SH-SY5Y (cell line): ENCODE data around the gene CLMN.

ENCODE experiments used
- GATA2 ChIP-seq: IDR thresholded peaks from 2 replicates; pipeline ENCODE4 v1.6.1; 2011; ENCODE audit warnings: mild to moderate bottlenecking, low read depth, low read length
- GATA3 ChIP-seq: IDR thresholded peaks from 2 replicates; pipeline ENCODE4 v1.6.1; 2011; ENCODE audit warnings: low read depth, mild to moderate bottlenecking, low read length, moderate library complexity

Gene CLMN

DNA sequence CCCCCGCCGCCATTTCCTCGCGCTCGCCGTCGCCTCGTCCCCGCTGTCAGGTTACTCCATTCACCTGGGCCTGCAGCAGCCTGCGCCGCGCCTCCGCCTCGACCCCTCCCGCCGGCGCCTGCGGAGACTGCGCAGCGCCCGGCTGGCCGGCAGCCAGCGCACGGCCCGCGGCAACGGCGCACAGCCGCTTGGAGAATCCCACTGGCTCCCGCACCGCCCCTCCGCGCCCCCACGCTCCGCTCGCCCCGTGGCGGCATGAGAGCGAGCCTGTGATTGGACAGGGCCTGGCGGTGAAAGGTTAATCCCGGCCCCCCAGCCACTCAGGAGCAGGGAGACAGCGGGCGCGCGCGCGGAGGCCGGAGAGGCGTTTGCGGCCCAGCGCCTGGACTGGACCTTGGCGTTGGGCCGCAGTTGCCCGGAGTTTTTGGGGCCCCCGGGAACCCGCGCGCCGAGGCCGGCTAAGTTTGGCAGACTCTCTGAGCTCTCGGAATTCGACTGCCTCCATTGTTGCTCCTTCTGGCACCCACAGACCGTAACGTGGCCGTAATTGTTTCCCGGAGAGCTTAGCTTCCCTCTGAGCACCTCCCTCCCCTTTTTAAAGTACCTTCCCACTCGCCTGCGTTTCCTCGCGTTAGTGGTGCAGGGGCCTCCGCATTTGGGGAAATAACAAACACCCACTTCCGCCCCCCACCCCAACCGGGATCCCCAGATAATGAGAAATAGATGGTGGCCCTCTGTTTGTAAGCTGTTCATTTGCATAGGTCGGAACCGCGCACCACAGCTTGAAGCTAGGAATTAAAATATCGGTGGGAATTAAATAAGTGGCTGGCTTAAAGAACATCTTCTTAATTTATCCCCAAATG lies 162.2 kb downstream of the CLMN start, which contains the start of gene DICER1:
TSS of gene DICER1 (minus strand) at position 203 of the 863 bp plus-strand sequence. CDS start 24,071 bp downstream, outside the sequence.
- TF ChIP-seq GATA3 (no peak), GATA2 (no peak; the same call in 1 of the 2 replicates)

- TF ChIP-seq GATA2: no peak
- TF ChIP-seq GATA3: no peak
Observed at GRCh38 chr14:95157048-95157326, 162.7 kb downstream of the CLMN start.

DNA sequence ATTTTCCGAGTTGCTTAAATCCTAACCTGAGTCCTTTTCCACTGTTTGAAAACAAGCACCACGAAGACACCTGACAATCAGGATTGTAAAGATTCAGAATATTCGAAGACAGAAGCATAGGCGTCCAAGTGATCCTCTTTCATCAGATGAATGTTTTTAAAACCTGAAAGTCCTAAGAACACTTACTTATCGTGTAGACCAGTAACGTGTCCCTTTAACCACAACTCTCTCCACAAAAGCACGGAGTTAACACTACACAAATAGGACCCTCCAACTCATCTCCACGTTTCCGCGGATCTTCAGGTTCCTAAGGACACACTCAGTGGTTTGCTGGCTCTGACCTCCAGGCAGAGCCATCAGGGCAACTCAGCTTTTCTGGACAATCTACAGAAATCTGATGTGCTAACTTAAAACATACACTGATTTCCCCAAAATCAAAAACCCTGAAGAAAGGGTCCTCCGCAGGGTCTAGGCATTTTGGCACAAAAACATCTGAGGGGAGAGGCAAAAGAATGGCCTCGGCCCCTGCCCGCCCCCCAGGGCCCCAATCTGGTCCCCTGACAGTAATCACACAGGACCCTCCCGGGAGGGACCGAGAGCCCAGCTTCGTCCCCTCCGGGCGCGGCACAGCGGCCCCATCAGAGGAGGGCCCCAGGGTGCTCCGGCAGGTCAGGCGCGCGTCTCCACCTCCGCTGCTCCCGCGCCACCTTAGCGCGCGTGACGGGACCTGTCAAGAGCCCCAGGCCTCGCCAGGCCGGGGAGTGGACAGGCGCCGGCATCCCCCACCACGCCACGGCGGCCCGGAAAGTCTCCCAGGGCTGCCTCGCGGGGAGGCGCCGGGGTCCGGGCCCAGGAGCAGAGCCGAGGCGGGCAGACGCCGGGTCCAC lies 163.3 kb downstream of the CLMN start:
- TF ChIP-seq GATA3 (no peak), GATA2 (no peak)

GRCh38 chr14:95155045-95155444 lies 164.7 kb downstream of the CLMN start:
- TF ChIP-seq GATA3 (no peak), GATA2 (no peak)

DNA sequence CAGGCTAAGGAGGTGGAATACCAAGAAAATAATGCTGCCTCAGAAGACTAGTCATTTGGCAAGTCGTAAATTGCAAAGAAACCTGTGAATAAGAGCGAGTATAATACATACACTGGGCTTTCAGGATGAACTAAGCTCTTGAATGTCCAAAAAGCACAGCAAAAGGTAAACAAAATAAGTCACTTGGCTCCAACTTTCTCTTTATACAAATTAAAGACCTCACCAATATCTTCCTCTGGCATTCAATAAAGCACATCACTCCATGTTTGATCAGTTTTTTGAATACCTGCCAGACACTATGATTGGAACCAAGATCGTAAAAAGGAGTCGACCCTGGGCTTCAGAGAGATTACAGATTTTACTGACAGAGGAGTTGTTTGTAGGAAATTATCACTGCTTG lies 165.8 kb downstream of the CLMN start:
- no peak for TF ChIP-seq GATA3
- TF ChIP-seq GATA2: no peak

DNA sequence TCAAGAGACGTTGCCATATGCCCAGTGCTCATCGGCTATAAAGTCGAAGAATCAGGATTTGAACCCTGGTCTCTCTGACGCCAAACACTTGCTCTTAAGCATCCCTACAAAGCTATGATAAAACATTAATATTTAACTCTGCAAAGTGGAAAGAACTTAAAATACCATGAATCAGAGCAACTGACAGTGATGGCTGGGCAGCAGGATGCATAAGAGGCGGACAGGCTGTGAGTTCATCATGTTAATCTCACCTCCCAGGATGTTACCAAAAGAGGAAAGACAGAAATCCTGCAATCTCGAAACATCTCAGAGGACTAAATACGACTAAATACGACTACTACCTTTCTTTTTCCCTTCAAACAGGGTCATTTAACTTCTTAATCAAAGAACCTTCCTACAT lies 168.1 kb downstream of the CLMN start:
- TF ChIP-seq GATA2 (no peak), GATA3 (no peak)

DNA sequence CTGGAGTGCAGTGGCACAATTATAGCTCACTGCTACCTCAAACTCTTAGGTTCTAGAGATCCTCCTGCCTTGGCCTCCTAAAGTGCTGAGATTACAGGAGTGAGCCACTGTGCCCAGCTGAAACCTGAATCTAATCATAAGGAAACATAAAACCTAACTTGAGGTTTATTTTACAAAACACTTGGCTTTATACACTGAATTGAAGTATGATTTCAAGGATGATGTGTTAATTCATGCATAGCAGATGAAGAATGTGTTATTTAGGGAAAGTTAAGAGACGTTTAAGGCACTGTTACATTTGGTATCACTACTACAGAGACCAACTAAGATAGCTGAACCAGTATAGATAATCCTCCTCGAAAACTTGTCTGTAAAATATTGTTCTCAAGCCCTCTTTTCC lies 168.8 kb downstream of the CLMN start:
- TF ChIP-seq GATA3 (no peak), GATA2 (no peak)

- TF ChIP-seq GATA2: no peak
- TF ChIP-seq GATA3: no peak
Observed at GRCh38 chr14:95149441-95149840, 170.3 kb downstream of the CLMN start.

DNA sequence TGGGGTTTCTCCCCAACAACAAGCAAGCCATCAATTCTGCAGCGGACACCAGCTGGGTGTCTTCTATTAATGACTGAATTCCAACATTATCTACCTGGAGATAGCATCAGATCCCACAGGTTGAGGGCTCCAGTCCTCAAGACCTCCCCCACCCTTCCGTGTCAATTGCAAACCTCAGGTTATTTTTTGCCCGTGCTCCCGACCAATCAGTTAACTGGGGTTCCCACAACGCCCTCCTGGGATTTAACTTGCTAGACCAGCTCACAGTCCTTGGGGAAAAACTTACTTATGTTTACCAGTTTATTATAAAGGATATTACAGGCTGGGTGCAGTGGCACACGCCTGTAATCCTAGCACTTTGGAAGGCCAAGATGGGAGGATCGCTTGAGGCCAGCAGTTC lies 172.1 kb downstream of the CLMN start:
- no peak for TF ChIP-seq GATA2
- TF ChIP-seq GATA3: no peak

- no peak for TF ChIP-seq GATA3
- TF ChIP-seq GATA2: no peak
Observed at GRCh38 chr14:95146079-95146771, 173.5 kb downstream of the CLMN start.

GRCh38 chr14:95144849-95145248 lies 174.9 kb downstream of the CLMN start:
- TF ChIP-seq GATA2 (no peak), GATA3 (no peak)

- TF ChIP-seq GATA3: no peak
- no peak for TF ChIP-seq GATA2
Observed at GRCh38 chr14:95143808-95144620, 175.7 kb downstream of the CLMN start.

DNA sequence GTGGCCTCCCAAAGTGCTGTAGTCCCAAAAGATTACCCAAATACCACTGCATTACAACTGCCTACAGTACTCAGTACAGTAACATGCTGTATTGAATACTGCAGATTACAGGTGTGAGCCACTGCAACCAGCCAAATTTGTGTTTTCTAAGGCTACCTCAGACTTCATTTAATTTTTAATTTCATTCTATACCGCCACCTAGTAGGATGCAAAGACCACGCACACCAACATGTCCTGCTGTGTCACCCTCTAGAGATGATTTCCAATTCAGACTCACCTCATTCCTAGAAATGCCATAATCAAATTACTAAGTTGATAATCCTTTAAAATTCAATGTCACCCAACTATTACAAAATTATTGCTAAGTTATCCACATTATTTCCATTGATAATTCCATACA lies 177.5 kb downstream of the CLMN start:
- TF ChIP-seq GATA3 (no peak), GATA2 (no peak)

DNA sequence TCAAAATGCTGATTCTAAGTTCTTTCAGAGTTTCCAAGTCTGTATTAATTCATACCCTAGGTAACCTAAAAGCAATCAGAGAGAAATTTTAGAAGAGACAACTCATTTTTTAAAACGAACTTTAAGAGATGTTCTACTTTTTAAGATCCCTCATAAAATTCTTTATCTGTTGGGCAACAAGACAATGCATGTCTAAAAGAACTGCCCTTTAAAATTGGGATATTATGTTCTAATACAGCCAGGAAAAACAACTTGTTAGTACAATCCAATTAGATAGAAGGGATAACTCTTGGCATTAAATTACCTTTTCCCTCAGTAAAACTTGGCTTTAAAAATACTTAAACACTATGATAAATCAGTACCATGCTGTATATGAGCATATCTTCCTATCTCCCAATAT lies 178.0 kb downstream of the CLMN start:
- no peak for TF ChIP-seq GATA2
- TF ChIP-seq GATA3: no peak
